WERI-Rb-1 (cell line): Measurements from ENCODE around the gene TIAM1.

Experiments
- DNase-seq: peaks from one replicate; pipeline ENCODE4 v3.0.0-alpha.2; 2020
- H3K27ac ChIP-seq: fragments of 250-450 bp; sonication (Bioruptor Pico); 2 replicates; pipeline ENCODE4 v1.5.1; 2020; ENCODE audit warnings: mild to moderate bottlenecking, moderate library complexity
- H3K27me3 ChIP-seq: fragments of 250-450 bp; sonication (Bioruptor Pico); 2 replicates; pipeline ENCODE4 v1.5.1; 2021; ENCODE audit warnings: mild to moderate bottlenecking, low read depth, moderate library complexity; ENCODE audit not compliant: insufficient read depth, severe bottlenecking
- H3K36me3 ChIP-seq: fragments of 250-450 bp; sonication (Bioruptor Pico); 2 replicates; pipeline ENCODE4 v1.5.1; 2020; ENCODE audit warnings: mild to moderate bottlenecking, moderate library complexity
- H3K4me3 ChIP-seq: 2 replicates; pipeline ENCODE4 v1.5.1; 2011; ENCODE audit warnings: low read depth, mild to moderate bottlenecking, control low read depth, low read length
- H3K9me3 ChIP-seq: fragments of 250-450 bp; sonication (Bioruptor Pico); 2 replicates; pipeline ENCODE4 v1.5.1; 2021; ENCODE audit warnings: mild to moderate bottlenecking, moderate library complexity; ENCODE audit not compliant: severe bottlenecking
- TF ChIP-seq, protein P1 (sequence below): IDR thresholded peaks from 2 replicates; pipeline ENCODE4 v1.5.1; 2011; ENCODE audit warnings: low read depth, mild to moderate bottlenecking, control low read depth, inconsistent platforms, low read length

Gene TIAM1

DNA sequence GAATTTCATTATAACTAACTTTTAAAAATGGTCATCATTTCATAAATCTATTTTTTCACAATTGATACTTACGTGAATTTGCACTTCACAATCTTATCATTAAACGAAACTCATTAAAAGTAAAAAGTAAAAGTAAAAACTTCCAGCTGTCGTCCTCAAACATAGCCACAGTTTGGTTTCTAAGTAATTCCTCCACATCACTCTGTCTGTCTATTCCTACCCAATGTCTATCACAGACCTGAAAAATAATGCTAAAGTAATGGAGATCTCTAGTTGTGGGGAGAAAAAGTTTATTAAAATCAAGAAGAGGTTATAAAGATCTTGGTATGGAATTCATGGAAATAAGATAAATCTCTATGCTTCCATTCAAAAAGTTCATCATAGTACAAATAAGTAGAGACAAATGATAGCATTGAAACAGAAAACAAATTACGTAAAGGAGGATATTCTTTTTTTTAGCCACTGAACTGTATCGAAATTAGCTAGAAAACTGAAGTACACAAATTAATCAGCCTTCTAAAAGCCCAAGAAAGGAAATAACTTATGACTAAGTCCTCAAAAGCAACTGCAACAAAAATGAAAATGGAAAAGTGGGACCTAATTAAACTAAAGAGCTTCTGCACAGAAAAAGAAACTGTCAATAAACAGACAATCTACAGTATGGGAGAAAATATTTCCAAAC lies 148.6 kb downstream of the TIAM1 start:
- H3K27ac ChIP-seq: no peak overlapping the region
- no peak for DNase-seq
- no peaks in the 10 kb centered on the region; the same call in none of the 2 replicates for H3K36me3 ChIP-seq
- H3K27me3 ChIP-seq: no peaks in the 10 kb centered on the region
- no peaks in the 10 kb centered on the region for H3K9me3 ChIP-seq
- TF ChIP-seq, protein P1, sequence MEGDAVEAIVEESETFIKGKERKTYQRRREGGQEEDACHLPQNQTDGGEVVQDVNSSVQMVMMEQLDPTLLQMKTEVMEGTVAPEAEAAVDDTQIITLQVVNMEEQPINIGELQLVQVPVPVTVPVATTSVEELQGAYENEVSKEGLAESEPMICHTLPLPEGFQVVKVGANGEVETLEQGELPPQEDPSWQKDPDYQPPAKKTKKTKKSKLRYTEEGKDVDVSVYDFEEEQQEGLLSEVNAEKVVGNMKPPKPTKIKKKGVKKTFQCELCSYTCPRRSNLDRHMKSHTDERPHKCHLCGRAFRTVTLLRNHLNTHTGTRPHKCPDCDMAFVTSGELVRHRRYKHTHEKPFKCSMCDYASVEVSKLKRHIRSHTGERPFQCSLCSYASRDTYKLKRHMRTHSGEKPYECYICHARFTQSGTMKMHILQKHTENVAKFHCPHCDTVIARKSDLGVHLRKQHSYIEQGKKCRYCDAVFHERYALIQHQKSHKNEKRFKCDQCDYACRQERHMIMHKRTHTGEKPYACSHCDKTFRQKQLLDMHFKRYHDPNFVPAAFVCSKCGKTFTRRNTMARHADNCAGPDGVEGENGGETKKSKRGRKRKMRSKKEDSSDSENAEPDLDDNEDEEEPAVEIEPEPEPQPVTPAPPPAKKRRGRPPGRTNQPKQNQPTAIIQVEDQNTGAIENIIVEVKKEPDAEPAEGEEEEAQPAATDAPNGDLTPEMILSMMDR: no peak
- no peak overlapping the region for H3K4me3 ChIP-seq

DNA sequence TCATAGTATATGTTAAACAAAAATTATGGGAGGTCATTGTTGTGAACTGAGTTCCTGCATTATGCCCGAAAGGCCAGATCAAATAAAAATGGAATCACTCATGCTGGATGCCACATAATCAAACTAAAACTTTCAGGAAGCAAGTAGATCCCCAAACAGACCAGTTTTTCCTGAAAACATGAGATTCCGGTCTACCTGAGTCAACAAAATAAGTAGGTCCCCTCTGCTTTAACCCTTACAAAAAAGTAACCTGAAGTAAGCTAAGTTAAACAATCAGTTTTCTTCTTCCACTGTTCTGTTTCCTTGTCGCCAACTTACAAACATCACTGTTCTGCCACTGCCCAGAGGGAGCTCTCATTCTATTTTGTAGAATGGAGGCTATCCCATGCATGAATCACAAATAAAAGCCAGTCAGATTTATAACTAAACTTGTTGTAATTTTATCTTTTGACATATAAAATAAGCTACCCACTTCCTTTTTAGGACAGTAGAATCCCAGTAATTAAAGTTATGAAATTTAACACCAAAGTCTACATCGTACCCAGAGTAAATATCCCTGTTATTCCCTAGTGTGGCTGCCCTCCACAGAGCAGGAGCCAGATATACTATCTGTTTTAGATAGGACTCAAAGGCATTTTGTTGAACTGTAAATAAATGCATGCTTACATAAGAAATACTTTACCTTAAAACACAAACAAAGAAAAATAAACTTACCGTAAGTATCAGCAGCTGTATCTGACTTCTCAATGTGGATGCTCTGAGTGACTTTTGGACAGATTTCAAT lies 149.4 kb downstream of the TIAM1 start:
- no peaks in the 10 kb centered on the region for H3K9me3 ChIP-seq
- TF ChIP-seq, protein P1: no peak
- no peaks in the 10 kb centered on the region for H3K27me3 ChIP-seq
- no peak for DNase-seq
- H3K27ac ChIP-seq: no peak overlapping the region
- no peaks in the 10 kb centered on the region; the same call in none of the 2 replicates for H3K36me3 ChIP-seq
- H3K4me3 ChIP-seq: no peak overlapping the region

DNA sequence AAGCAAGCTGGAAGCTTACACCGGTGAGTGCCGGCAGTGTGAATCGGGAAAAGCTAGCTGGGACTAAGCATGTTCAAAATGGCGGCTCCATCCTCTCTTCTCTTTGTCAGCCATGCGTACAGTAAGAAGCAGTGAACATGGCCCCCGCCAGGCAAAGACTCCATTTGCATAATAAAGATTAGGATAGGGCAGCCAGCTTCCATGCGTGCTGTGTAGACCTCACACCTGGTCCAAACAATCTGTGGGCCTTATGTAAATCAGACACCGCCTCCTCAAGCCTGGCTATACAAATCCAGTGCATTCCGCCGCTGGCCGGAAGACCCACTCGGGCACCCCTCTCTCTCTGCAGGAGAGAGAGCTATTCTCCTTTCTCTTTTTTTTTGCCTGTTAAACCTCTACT lies 150.3 kb downstream of the TIAM1 start:
- DNase-seq: no peak
- no peaks in the 10 kb centered on the region for H3K27me3 ChIP-seq
- no peaks in the 10 kb centered on the region; the same call in none of the 2 replicates for H3K36me3 ChIP-seq
- H3K4me3 ChIP-seq: no peak overlapping the region
- no peaks in the 10 kb centered on the region for H3K9me3 ChIP-seq
- H3K27ac ChIP-seq: no peak overlapping the region
- TF ChIP-seq, protein P1: no peak

DNA sequence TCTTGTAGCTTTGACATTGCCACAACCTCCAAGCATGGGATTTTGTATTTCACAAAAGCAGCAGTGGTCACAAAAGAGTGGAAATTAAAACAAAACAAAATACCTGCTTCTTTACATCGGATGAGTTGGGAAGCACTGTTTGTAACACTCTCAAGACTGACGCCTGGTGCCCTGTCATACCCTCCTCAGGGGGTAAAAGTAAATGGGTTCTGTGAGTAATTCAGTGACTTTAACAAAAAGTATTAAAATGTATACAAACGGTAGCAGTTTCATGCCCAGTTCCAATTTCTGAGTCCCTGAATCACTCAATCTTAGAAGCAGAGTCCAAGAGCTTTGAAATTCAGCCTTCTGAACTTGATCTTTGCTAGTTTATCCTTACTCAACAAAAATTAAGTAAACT lies 152.5 kb downstream of the TIAM1 start:
- H3K9me3 ChIP-seq: no peaks in the 10 kb centered on the region

DNA sequence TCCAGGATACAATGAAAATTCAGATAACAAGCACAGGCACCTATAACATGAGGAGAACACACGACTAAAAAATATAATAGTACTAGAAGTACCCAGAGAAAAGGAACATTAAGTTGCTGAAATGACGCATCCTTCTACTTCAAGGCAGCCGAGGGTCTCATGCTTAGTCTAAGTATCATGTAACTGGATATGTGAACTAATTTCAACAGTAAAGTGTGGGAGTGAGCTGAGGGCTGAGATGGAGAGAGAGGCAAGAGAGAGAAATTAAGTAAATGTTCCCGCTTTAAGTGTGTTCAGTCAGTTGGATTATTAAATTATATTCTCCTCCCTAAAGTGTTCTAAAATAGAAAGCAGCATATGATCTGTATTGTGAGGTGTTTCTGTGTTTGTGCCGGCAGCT lies 153.5 kb downstream of the TIAM1 start:
- DNase-seq: no peak
- H3K27me3 ChIP-seq: no peaks in the 10 kb centered on the region
- H3K27ac ChIP-seq: no peak overlapping the region
- no peak overlapping the region for H3K4me3 ChIP-seq
- no peaks in the 10 kb centered on the region; the same call in none of the 2 replicates for H3K36me3 ChIP-seq
- H3K9me3 ChIP-seq: no peaks in the 10 kb centered on the region
- TF ChIP-seq, protein P1: no peak

More for the DNA sequence above, 152.5 kb downstream of the TIAM1 start:
- Histone ChIP-seq H3K36me3 (no peaks in the 10 kb centered on the region; the same call in none of the 2 replicates), H3K27me3 (no peaks in the 10 kb centered on the region), H3K4me3 (no peak overlapping the region), H3K27ac (no peak overlapping the region)
- DNase-seq: no peak
- TF ChIP-seq, protein P1: no peak
